Colonic mucosa (tissue), 4 donors: ENCODE measurements around the gene PIK3CD. TPM values are rescaled to one million over a fixed set of nuclear protein-coding genes. Genes with fewer than 3 reads are reported as not detected.

Experiments
- DNase-seq: peaks from one replicate; pipeline ENCODE4 v3.0.0-alpha.2; 2020
- H3K27ac ChIP-seq: fragments of 200-600 bp; one replicate; pipeline ENCODE4 v1.8.0; 2021
- H3K27me3 ChIP-seq: fragments of 200-600 bp; one replicate; pipeline ENCODE4 v1.8.0; 2021
- H3K36me3 ChIP-seq: fragments of 200-600 bp; one replicate; pipeline ENCODE4 v1.8.0; 2021
- H3K4me1 ChIP-seq: fragments of 200-600 bp; one replicate; pipeline ENCODE4 v1.8.0; 2021; ENCODE audit warnings: mild to moderate bottlenecking
- H3K4me3 ChIP-seq: fragments of 200-600 bp; one replicate; pipeline ENCODE4 v1.8.0; 2021
- H3K9ac ChIP-seq, 2 donors: one replicate each; pipeline ENCODE4 v1.7.0; 2013; ENCODE audit warnings: control low read depth in 2 of 2, low read depth in 2 of 2, low read length in 2 of 2
- H3K9me3 ChIP-seq: fragments of 200-600 bp; one replicate; pipeline ENCODE4 v1.8.0; 2021
- intact Hi-C: fragments of 100-400 bp; cut with DNase I; formaldehyde crosslinking; loops from one replicate; pipeline ENCODE4 v1.14.1; 2022
- total RNA-seq, 2 donors: library from RNA; stranded (reverse); fragmentation: NEBNext Ultra II Directional in 1 of 2; extraction: Animal tissue kit (Norgen Biotek cat#: 25700) in 1 of 2; gene quantifications; one replicate each; pipeline ENCODE4 v1.2.1, GENCODE V29; 2021
- TF ChIP-seq, protein P1 (sequence below): fragments of 200-600 bp; IDR thresholded peaks from one replicate; pipeline ENCODE4 v1.8.0; 2022; ENCODE audit warnings: antibody characterized with exemption, mild to moderate bottlenecking
- donor health status: healthy.
- donor health status: DM: no; HTN: no; CAD: no.
- donor health status: DM: no; HTN: no; CAD: no.

PIK3CD gene
- total RNA-seq, 2 donors from 2014 or later: 3.5 TPM

DNA sequence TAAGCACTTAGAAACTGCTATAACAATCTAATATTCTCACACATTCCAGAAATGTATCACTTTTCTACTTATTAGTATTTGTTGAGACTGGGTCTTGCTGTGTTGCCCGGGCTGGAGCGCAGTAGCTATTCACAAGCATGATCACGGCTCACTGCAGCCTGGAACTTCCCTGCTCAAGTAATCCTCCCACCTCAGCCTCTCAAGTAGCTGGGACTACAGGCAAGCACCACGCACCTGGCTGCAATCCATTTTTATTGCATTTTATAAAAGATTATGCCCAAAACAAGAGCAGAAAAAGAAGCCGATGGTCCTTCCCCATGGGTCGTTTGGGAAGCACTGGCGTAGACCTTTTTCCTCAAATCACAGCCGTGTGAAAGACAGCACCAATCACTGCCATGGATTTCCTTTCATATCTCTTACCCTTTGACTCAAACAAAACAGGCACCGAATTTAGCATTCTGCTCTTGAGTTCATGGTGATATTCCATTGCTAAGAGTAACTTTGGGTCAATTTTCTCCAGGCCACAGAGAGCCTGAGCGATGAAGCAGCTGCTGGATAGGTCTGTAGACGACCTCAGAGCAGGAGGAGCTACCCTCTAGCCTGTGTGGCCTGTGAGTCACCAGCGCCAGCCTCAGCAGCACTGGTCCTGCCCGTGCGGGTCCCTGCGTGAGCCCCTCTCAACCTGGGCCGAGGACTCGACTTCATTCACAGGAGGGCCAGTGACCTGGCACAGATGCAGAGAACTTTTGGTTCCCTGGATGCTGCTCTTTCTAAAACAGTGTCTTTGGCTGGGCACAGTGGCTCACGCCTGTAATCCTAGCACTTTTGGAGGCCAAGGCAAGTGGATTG lies 80.8 kb downstream of the PIK3CD start:
- no peaks in the 10 kb centered on the region for H3K9me3 ChIP-seq
- H3K4me1 ChIP-seq: no peaks in the 10 kb centered on the region
- peaks cover 47% of the 10 kb centered on the region for H3K36me3 ChIP-seq
- no peak for DNase-seq
- no peak overlapping the region for H3K9ac ChIP-seq
- TF ChIP-seq, protein P1, sequence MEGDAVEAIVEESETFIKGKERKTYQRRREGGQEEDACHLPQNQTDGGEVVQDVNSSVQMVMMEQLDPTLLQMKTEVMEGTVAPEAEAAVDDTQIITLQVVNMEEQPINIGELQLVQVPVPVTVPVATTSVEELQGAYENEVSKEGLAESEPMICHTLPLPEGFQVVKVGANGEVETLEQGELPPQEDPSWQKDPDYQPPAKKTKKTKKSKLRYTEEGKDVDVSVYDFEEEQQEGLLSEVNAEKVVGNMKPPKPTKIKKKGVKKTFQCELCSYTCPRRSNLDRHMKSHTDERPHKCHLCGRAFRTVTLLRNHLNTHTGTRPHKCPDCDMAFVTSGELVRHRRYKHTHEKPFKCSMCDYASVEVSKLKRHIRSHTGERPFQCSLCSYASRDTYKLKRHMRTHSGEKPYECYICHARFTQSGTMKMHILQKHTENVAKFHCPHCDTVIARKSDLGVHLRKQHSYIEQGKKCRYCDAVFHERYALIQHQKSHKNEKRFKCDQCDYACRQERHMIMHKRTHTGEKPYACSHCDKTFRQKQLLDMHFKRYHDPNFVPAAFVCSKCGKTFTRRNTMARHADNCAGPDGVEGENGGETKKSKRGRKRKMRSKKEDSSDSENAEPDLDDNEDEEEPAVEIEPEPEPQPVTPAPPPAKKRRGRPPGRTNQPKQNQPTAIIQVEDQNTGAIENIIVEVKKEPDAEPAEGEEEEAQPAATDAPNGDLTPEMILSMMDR: no peak
- no peaks in the 10 kb centered on the region for H3K27me3 ChIP-seq
- intact Hi-C loops: no loop called here
- no peak overlapping the region for H3K4me3 ChIP-seq
- no peak overlapping the region for H3K27ac ChIP-seq

GRCh38 chr1:9733160-9733789 lies 81.7 kb downstream of the PIK3CD start:
- Histone ChIP-seq H3K9me3 (no peaks in the 10 kb centered on the region), H3K27me3 (no peaks in the 10 kb centered on the region), H3K27ac (no peak overlapping the region), H3K9ac (no peak overlapping the region), H3K4me3 (no peak overlapping the region), H3K4me1 (no peaks in the 10 kb centered on the region), H3K36me3 (peaks cover 53% of the 10 kb centered on the region)
- intact Hi-C loops: no loop called here
- TF ChIP-seq, protein P1: no peak
- DNase-seq: no peak

GRCh38 chr1:9735800-9736199 lies 84.3 kb downstream of the PIK3CD start:
- Histone ChIP-seq H3K4me3 (no peak overlapping the region), H3K27me3 (no peaks in the 10 kb centered on the region), H3K4me1 (no peaks in the 10 kb centered on the region), H3K36me3 (peaks cover 45% of the 10 kb centered on the region), H3K9me3 (no peaks in the 10 kb centered on the region), H3K9ac (no peak overlapping the region), H3K27ac (no peak overlapping the region)
- TF ChIP-seq, protein P1: no peak
- DNase-seq: no peak
- intact Hi-C loops: no loop called here

- H3K27me3 ChIP-seq: no peaks in the 10 kb centered on the region
- H3K4me3 ChIP-seq: no peak overlapping the region
- intact Hi-C loops: no loop called here
- no peak overlapping the region for H3K9ac ChIP-seq
- peaks cover 42% of the 10 kb centered on the region for H3K36me3 ChIP-seq
- TF ChIP-seq, protein P1: no peak
- H3K4me1 ChIP-seq: no peaks in the 10 kb centered on the region
- H3K27ac ChIP-seq: no peak overlapping the region
- no peaks in the 10 kb centered on the region for H3K9me3 ChIP-seq
- DNase-seq: no peak
Measured at GRCh38 chr1:9736241-9736640, 84.7 kb downstream of the PIK3CD start.

- no peak overlapping the region for H3K27ac ChIP-seq
- H3K4me1 ChIP-seq: no peaks in the 10 kb centered on the region
- no peak overlapping the region for H3K9ac ChIP-seq
- intact Hi-C loops: no loop called here
- DNase-seq: no peak
- TF ChIP-seq, protein P1: no peak
- no peaks in the 10 kb centered on the region for H3K27me3 ChIP-seq
- no peak overlapping the region for H3K4me3 ChIP-seq
- no peaks in the 10 kb centered on the region for H3K9me3 ChIP-seq
- peaks cover 39% of the 10 kb centered on the region for H3K36me3 ChIP-seq
Measured at GRCh38 chr1:9737057-9737456, 85.5 kb downstream of the PIK3CD start.
